Measurements from ENCODE around the gene MMAB. TPM values are rescaled to one million over a fixed set of nuclear protein-coding genes. Genes with fewer than 3 reads are reported as not detected.

The MMAB gene
- total and polyA plus RNA-seq, 4 donors, result 47.1 to 101 (median 77.1) TPM

GRCh38 chr12:109594556-109595317, 21.4 kb upstream of the MMAB start:
- Histone ChIP-seq H3K27me3 (ENCODE audit: control insufficient read depth in 4 of 4, insufficient read depth in 4 of 4, low read length in 3 of 4) (no peaks in the 10 kb centered on the region), H3K27ac (ENCODE audit: low read depth in 1 of 2, low read length in 2 of 2) (peak overlapping the region in 1 of 2 donors; percentile 40), H3K9me3 (ENCODE audit: control insufficient read depth in 4 of 4, low read length in 3 of 4) (no peaks in the 10 kb centered on the region), H3K9ac (ENCODE audit: low read depth in 1 of 2, low read length in 2 of 2) (no peak overlapping the region), H3K4me1 (ENCODE audit: control insufficient read depth in 4 of 4, insufficient read depth in 4 of 4, low read length in 3 of 4) (peaks cover 2 to 41% (median 25%) of the 10 kb centered on the region in 4 donors), H3K36me3 (ENCODE audit: control insufficient read depth in 4 of 4, insufficient read depth in 3 of 4, low read depth in 1 of 4, low read length in 3 of 4) (peaks cover 2 to 18% (median 10%) of the 10 kb centered on the region in 4 donors), H3K4me3 (ENCODE audit: low read depth in 1 of 3, low read length in 3 of 3) (no peak overlapping the region)
- no peak for TF ChIP-seq TAF1 (conservative IDR thresholded peaks at IDR 0.05)
- no peak for TF ChIP-seq EGR1 (IDR thresholded peaks at IDR 0.05; ENCODE audit: low read depth in 2 of 2)
- no peak for TF ChIP-seq CTCF (IDR thresholded peaks at IDR 0.05; ENCODE audit: low read depth, low read length, missing input control)
- no peak for TF ChIP-seq NR2F2 (IDR thresholded peaks at IDR 0.05)
- TF ChIP-seq RAD21 (IDR thresholded peaks at IDR 0.05), result no peak
- TF ChIP-seq HNF4A (conservative IDR thresholded peaks at IDR 0.05), result no peak
- no peak for TF ChIP-seq REST (IDR thresholded peaks at IDR 0.05)
- TF ChIP-seq FOXA1 (IDR thresholded peaks at IDR 0.05), result no peak
- TF ChIP-seq HNF4G (IDR thresholded peaks at IDR 0.05), result no peak
- no peak for DNase-seq (ENCODE audit: low spot score)
- 84% methylated on average over 15 of the region's 15 CpGs for WGBS

DNA sequence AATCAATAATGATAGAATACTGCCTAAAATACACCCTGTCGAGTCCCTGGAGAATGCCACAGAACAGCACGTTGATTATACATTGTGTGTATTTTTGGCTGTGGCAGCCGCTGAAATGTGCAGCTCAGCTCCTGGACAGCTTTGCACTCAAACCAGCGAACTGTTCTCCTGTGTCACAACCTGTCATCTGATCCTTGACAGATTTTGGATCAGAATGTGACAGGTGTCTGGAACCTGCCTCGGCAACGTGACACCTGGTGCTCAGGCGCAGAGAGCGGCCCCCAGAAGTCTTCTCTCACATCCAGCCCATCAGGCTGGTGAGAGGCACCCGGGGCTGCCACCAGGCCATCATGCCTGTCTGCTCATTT, 19.6 kb upstream of the MMAB start:
- Histone ChIP-seq H3K9ac (ENCODE audit: low read depth in 1 of 2, low read length in 2 of 2) (no peak overlapping the region), H3K4me1 (ENCODE audit: control insufficient read depth in 4 of 4, insufficient read depth in 4 of 4, low read length in 3 of 4) (peaks cover 5 to 48% (median 33%) of the 10 kb centered on the region in 4 donors), H3K27me3 (ENCODE audit: control insufficient read depth in 4 of 4, insufficient read depth in 4 of 4, low read length in 3 of 4) (no peaks in the 10 kb centered on the region), H3K27ac (ENCODE audit: low read depth in 1 of 2, low read length in 2 of 2) (no peak overlapping the region), H3K36me3 (ENCODE audit: control insufficient read depth in 4 of 4, insufficient read depth in 3 of 4, low read depth in 1 of 4, low read length in 3 of 4) (peaks cover 2 to 18% (median 10%) of the 10 kb centered on the region in 4 donors), H3K9me3 (ENCODE audit: control insufficient read depth in 4 of 4, low read length in 3 of 4) (no peaks in the 10 kb centered on the region), H3K4me3 (ENCODE audit: low read depth in 1 of 3, low read length in 3 of 3) (no peak overlapping the region)
- TF ChIP-seq RAD21 (IDR thresholded peaks at IDR 0.05), result no peak
- TF ChIP-seq, protein P1, sequence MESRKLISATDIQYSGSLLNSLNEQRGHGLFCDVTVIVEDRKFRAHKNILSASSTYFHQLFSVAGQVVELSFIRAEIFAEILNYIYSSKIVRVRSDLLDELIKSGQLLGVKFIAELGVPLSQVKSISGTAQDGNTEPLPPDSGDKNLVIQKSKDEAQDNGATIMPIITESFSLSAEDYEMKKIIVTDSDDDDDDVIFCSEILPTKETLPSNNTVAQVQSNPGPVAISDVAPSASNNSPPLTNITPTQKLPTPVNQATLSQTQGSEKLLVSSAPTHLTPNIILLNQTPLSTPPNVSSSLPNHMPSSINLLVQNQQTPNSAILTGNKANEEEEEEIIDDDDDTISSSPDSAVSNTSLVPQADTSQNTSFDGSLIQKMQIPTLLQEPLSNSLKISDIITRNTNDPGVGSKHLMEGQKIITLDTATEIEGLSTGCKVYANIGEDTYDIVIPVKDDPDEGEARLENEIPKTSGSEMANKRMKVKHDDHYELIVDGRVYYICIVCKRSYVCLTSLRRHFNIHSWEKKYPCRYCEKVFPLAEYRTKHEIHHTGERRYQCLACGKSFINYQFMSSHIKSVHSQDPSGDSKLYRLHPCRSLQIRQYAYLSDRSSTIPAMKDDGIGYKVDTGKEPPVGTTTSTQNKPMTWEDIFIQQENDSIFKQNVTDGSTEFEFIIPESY (IDR thresholded peaks at IDR 0.05), result no peak
- 81% methylated on average over 9 of the region's 9 CpGs for WGBS
- DNase-seq (ENCODE audit: low spot score), result no peak
